RWPE2 (cell line): ENCODE data around the gene UBE2L3.

Experiments
- ATAC-seq: fragments of 200-7000 bp; cut with Tn5 transposase; 3 replicates; pipeline ENCODE4 v1.9.1; 2021; ENCODE audit warnings: low read depth
- DNase-seq: peaks from one replicate; pipeline ENCODE4 v3.0.0-alpha.2; 2020; ENCODE audit warnings: low spot score
- H3K27ac ChIP-seq: fragments of 450-650 bp; 2 replicates; pipeline ENCODE4 v1.5.1; 2017; ENCODE audit warnings: mild to moderate bottlenecking; ENCODE audit not compliant: poor library complexity, severe bottlenecking
- H3K27me3 ChIP-seq: fragments of 250-450 bp; sonication (Bioruptor Pico); 2 replicates; pipeline ENCODE4 v1.5.1; 2021; ENCODE audit warnings: mild to moderate bottlenecking, moderate library complexity; ENCODE audit not compliant: insufficient read depth, poor library complexity, severe bottlenecking
- H3K36me3 ChIP-seq: fragments of 250-450 bp; sonication (Bioruptor Pico); 2 replicates; pipeline ENCODE4 v1.5.1; 2020; ENCODE audit warnings: low read depth, mild to moderate bottlenecking, moderate library complexity
- H3K4me1 ChIP-seq: fragments of 250-450 bp; sonication (Bioruptor Pico); 2 replicates; pipeline ENCODE4 v1.5.1; 2021; ENCODE audit warnings: mild to moderate bottlenecking, moderate library complexity; ENCODE audit not compliant: insufficient read depth, poor library complexity, severe bottlenecking
- H3K4me3 ChIP-seq: fragments of 250-450 bp; sonication (Bioruptor Pico); 2 replicates; pipeline ENCODE4 v1.5.1; 2021; ENCODE audit warnings: mild to moderate bottlenecking, moderate library complexity; ENCODE audit not compliant: severe bottlenecking
- H3K9me3 ChIP-seq: fragments of 250-450 bp; sonication (Bioruptor Pico); 2 replicates; pipeline ENCODE4 v1.5.1; 2021; ENCODE audit warnings: mild to moderate bottlenecking, moderate library complexity; ENCODE audit not compliant: severe bottlenecking
- CTCF ChIP-seq: fragments of 450-650 bp; IDR thresholded peaks from one replicate; pipeline ENCODE4 v1.5.1; 2017; ENCODE audit warnings: mild to moderate bottlenecking, moderate library complexity; ENCODE audit not compliant: poor library complexity, severe bottlenecking

The UBE2L3 gene

GRCh38 chr22:21651521-21652009 is 84.1 kb downstream of the UBE2L3 start:
- TF ChIP-seq CTCF: no peak
- ATAC-seq: peak; percentile 15
- no peaks in the 10 kb centered on the region for H3K27me3 ChIP-seq
- no peaks in the 10 kb centered on the region for H3K4me1 ChIP-seq
- no peak for DNase-seq
- H3K9me3 ChIP-seq: no peaks in the 10 kb centered on the region
- peaks cover 43% of the 10 kb centered on the region for H3K36me3 ChIP-seq
- peak overlapping the region; percentile 53 for H3K27ac ChIP-seq
- peak overlapping the region; percentile 79 for H3K4me3 ChIP-seq

GRCh38 chr22:21652010-21652546 is 84.6 kb downstream of the UBE2L3 start:
- H3K27me3 ChIP-seq: no peaks in the 10 kb centered on the region
- peak overlapping the region; percentile 53 for H3K27ac ChIP-seq
- H3K4me1 ChIP-seq: no peaks in the 10 kb centered on the region
- ATAC-seq: peak; percentile 86
- H3K4me3 ChIP-seq: peak overlapping the region; percentile 79
- no peak for TF ChIP-seq CTCF
- peak; percentile 88 for DNase-seq
- peaks cover 38% of the 10 kb centered on the region for H3K36me3 ChIP-seq
- H3K9me3 ChIP-seq: no peaks in the 10 kb centered on the region

- no peaks in the 10 kb centered on the region for H3K27me3 ChIP-seq
- no peak for TF ChIP-seq CTCF
- peaks cover 33% of the 10 kb centered on the region for H3K36me3 ChIP-seq
- H3K4me3 ChIP-seq: peak overlapping the region; percentile 79
- ATAC-seq: peak; percentile 5; the same call in 1 of the 3 replicates
- no peaks in the 10 kb centered on the region for H3K4me1 ChIP-seq
- H3K27ac ChIP-seq: peak overlapping the region; percentile 53
- DNase-seq: no peak
- H3K9me3 ChIP-seq: no peaks in the 10 kb centered on the region
These were observed 85.3 kb downstream of the UBE2L3 start for GRCh38 chr22:21652547-21653545.

GRCh38 chr22:21657020-21657359 is 89.5 kb downstream of the UBE2L3 start:
- ATAC-seq (no peak; the same call in 2 of the 3 replicates), DNase-seq (no peak)
- no peak for TF ChIP-seq CTCF
- peak overlapping the region; percentile 4 for H3K27ac ChIP-seq
- H3K4me1 ChIP-seq: no peaks in the 10 kb centered on the region
- no peaks in the 10 kb centered on the region for H3K9me3 ChIP-seq
- peak overlapping the region; percentile 35 for H3K4me3 ChIP-seq
- H3K27me3 ChIP-seq: no peaks in the 10 kb centered on the region
- peaks cover 14% of the 10 kb centered on the region; the same call in 1 of the 2 replicates for H3K36me3 ChIP-seq
